Karpas-422 (cell line): ENCODE measurements around the gene COMP. TPM values are rescaled to one million over a fixed set of nuclear protein-coding genes. Genes with fewer than 3 reads are reported as not detected.

Experiments used
- DNase-seq: peaks from one replicate; pipeline ENCODE4 v3.0.0-alpha.2; 2015
- H2AFZ ChIP-seq: fragments of 200-600 bp; sonication (generic); 2 replicates; pipeline ENCODE4 v1.6.1; 2014; ENCODE audit warnings: antibody characterized with exemption, low read length, mixed read lengths
- H3K27ac ChIP-seq: fragments of 200-600 bp; sonication (generic); 2 replicates; pipeline ENCODE4 v1.5.1; 2014; ENCODE audit warnings: mild to moderate bottlenecking, low read length, moderate library complexity
- H3K27me3 ChIP-seq: fragments of 200-600 bp; sonication (generic); 2 replicates; pipeline ENCODE4 v1.6.1; 2014; ENCODE audit warnings: low read length, mixed read lengths
- H3K36me3 ChIP-seq: fragments of 200-600 bp; sonication (generic); 2 replicates; pipeline ENCODE4 v1.6.1; 2014; ENCODE audit warnings: low read length, mixed read lengths; ENCODE audit not compliant: insufficient read depth
- H3K4me1 ChIP-seq: fragments of 200-600 bp; sonication (generic); 2 replicates; pipeline ENCODE4 v1.6.1; 2014; ENCODE audit warnings: mild to moderate bottlenecking, low read length, mixed read lengths
- H3K4me2 ChIP-seq: fragments of 200-600 bp; sonication (generic); 2 replicates; pipeline ENCODE4 v1.6.1; 2014; ENCODE audit warnings: low read length, low read depth, mild to moderate bottlenecking; ENCODE audit not compliant: poor library complexity, severe bottlenecking
- H3K4me3 ChIP-seq: fragments of 200-600 bp; sonication (generic); 2 replicates; pipeline ENCODE4 v1.5.1; 2014; ENCODE audit warnings: mild to moderate bottlenecking, antibody characterized with exemption, low read length, mixed read lengths
- H3K79me2 ChIP-seq: fragments of 200-600 bp; sonication (generic); 2 replicates; pipeline ENCODE4 v1.6.1; 2014; ENCODE audit warnings: mild to moderate bottlenecking, low read length, mixed read lengths
- H3K9ac ChIP-seq: fragments of 200-600 bp; sonication (generic); 2 replicates; pipeline ENCODE4 v1.6.0; 2014; ENCODE audit warnings: low read length
- H3K9me2 ChIP-seq: fragments of 200-600 bp; sonication (generic), shearing (Covaris generic); replicated peaks from 2 replicates; pipeline ENCODE4 v1.6.0; 2014; ENCODE audit warnings: mild to moderate bottlenecking, low read length, moderate library complexity; ENCODE audit not compliant: insufficient read depth
- H3K9me3 ChIP-seq: fragments of 300-700, 200-600 bp; sonication (generic); 2 replicates; pipeline ENCODE4 v1.6.1; 2014; ENCODE audit warnings: low read length, mixed read lengths
- H4K20me1 ChIP-seq: fragments of 200-600 bp; sonication (generic); 2 replicates; pipeline ENCODE4 v1.6.1; 2014; ENCODE audit warnings: mild to moderate bottlenecking, antibody characterized with exemption, low read length, low read depth; ENCODE audit not compliant: insufficient read depth
- total RNA-seq: library from RNA; depleted of rRNA; stranded (reverse); fragments of >200 nt; shearing (Covaris generic); gene quantifications from 2 replicates; pipeline ENCODE4 v1.2.3, GENCODE V29; 2014; ENCODE audit warnings: low replicate concordance

The COMP gene
- total RNA-seq, 1 experiment from 2014 or later = not detected

DNA sequence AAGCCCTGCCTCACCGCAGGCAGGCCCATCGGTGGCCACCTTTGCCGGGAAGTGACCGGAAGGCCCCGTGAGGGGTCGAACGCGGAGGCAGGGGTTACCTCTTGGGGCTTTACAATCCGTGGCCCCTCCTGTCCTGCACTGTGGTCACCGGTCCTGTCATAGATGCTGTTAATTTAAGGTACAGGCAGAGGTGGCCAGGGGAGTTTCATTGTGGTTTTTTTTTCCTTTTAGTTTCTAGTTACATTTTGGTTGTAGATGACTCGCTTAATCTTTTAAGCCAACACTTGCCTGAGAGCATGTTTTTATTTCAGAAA, 13.1 kb downstream of the COMP start:
- no peak overlapping the region for H3K4me3 ChIP-seq
- DNase-seq = no peak

GRCh38 chr19:18777301-18778075, 13.6 kb downstream of the COMP start:
- Histone ChIP-seq H4K20me1 (peaks cover 8% of the 10 kb centered on the region; the same call in 1 of the 2 replicates), H3K79me2 (no peaks in the 10 kb centered on the region), H2AFZ (no peak overlapping the region), H3K4me1 (peaks cover 8% of the 10 kb centered on the region), H3K27me3 (no peaks in the 10 kb centered on the region), H3K36me3 (no peaks in the 10 kb centered on the region), H3K4me2 (no peak overlapping the region), H3K4me3 (no peak overlapping the region), H3K27ac (no peak overlapping the region), H3K9ac (no peak overlapping the region), H3K9me3 (no peaks in the 10 kb centered on the region), H3K9me2 (no peaks in the 10 kb centered on the region)
- DNase-seq = no peak

More for the DNA sequence above, 13.1 kb downstream of the COMP start:
- H4K20me1 ChIP-seq = peaks cover 5% of the 10 kb centered on the region; the same call in 1 of the 2 replicates
- peaks cover 8% of the 10 kb centered on the region for H3K4me1 ChIP-seq
- no peak overlapping the region for H2AFZ ChIP-seq
- H3K79me2 ChIP-seq = no peaks in the 10 kb centered on the region
- no peak overlapping the region for H3K4me2 ChIP-seq
- no peak overlapping the region for H3K27ac ChIP-seq
- no peaks in the 10 kb centered on the region for H3K36me3 ChIP-seq
- H3K9me3 ChIP-seq = no peaks in the 10 kb centered on the region
- H3K9ac ChIP-seq = no peak overlapping the region
- no peaks in the 10 kb centered on the region for H3K9me2 ChIP-seq
- no peaks in the 10 kb centered on the region for H3K27me3 ChIP-seq

DNA sequence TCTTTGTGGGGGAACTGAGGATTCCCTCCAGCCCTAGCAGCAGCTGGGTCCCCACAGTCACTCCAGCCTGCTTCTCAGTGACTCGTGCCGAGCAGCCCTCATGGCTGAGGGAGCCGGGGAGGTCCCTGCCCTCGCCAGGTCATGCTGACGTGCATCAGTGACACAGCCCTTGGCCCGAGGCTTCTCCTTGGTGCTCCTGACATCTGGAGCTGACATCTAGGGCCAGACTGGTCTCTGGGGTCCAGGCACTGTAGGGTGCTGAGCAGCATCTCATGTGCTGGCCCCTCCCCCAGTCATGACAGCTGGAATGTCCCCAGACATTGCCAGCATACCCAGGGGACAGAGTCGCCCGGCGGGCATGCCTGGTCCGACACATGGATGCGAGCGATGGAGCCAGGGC, 14.4 kb downstream of the COMP start:
- Histone ChIP-seq H3K27ac (no peak overlapping the region), H3K9ac (no peak overlapping the region), H3K9me2 (no peaks in the 10 kb centered on the region), H3K4me2 (no peak overlapping the region), H3K4me1 (peaks cover 4% of the 10 kb centered on the region), H3K4me3 (no peak overlapping the region), H4K20me1 (peaks cover 9% of the 10 kb centered on the region; the same call in 1 of the 2 replicates), H3K27me3 (no peaks in the 10 kb centered on the region), H3K9me3 (no peaks in the 10 kb centered on the region), H3K79me2 (no peaks in the 10 kb centered on the region), H3K36me3 (no peaks in the 10 kb centered on the region), H2AFZ (no peak overlapping the region)
- DNase-seq = no peak

GRCh38 chr19:18776288-18776594, 14.9 kb downstream of the COMP start:
- H3K4me2 ChIP-seq = no peak overlapping the region
- no peaks in the 10 kb centered on the region for H3K4me1 ChIP-seq
- H3K27ac ChIP-seq = no peak overlapping the region
- no peak overlapping the region for H2AFZ ChIP-seq
- DNase-seq = no peak
- H3K36me3 ChIP-seq = no peaks in the 10 kb centered on the region
- no peaks in the 10 kb centered on the region for H3K79me2 ChIP-seq
- no peaks in the 10 kb centered on the region for H3K9me2 ChIP-seq
- H4K20me1 ChIP-seq = peaks cover 9% of the 10 kb centered on the region; the same call in 1 of the 2 replicates
- H3K9me3 ChIP-seq = no peaks in the 10 kb centered on the region
- no peak overlapping the region for H3K4me3 ChIP-seq
- no peaks in the 10 kb centered on the region for H3K27me3 ChIP-seq
- H3K9ac ChIP-seq = no peak overlapping the region

GRCh38 chr19:18775586-18776287, 15.4 kb downstream of the COMP start:
- H3K4me3 ChIP-seq = no peak overlapping the region
- no peak overlapping the region for H2AFZ ChIP-seq
- H3K4me1 ChIP-seq = no peaks in the 10 kb centered on the region
- H4K20me1 ChIP-seq = peaks cover 9% of the 10 kb centered on the region; the same call in 1 of the 2 replicates
- H3K36me3 ChIP-seq = no peaks in the 10 kb centered on the region
- no peaks in the 10 kb centered on the region for H3K27me3 ChIP-seq
- DNase-seq = no peak
- H3K9me3 ChIP-seq = no peaks in the 10 kb centered on the region
- H3K27ac ChIP-seq = no peak overlapping the region
- H3K9me2 ChIP-seq = no peaks in the 10 kb centered on the region
- no peaks in the 10 kb centered on the region for H3K79me2 ChIP-seq
- no peak overlapping the region for H3K9ac ChIP-seq
- no peak overlapping the region for H3K4me2 ChIP-seq

DNA sequence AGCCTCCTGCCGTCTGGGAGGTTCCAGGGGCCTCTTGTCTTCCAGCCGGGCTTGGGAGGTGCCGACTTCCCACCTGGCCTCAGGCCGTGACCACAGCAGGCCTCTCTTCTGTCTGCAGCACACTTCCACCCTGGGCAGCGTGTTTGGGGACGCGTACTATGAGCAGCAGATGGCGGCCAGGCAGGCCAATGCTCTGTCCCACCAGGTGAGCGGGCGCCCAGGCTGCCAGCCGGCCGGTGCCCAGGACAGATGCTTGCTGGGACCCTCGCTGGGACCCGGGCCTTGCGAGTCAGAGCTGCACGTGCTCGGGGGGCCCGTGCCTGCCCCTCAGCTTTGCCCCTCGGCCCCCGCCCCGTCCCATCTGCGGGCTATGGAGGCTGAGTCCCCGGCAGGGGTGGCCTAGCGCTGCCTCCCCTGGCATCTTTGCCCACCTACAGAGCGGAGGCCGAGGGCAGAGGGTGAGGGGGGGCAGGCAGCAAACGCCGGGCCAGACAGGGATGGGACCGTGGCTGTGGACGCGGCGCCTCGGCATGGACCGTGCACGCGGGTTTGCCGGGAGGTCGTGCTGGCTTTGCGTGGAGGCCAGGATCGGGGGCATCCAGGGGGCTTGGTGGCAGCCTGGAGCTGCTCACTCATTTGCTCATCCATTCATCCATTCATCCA, 16.2 kb downstream of the COMP start:
- Histone ChIP-seq H3K9me2 (no peaks in the 10 kb centered on the region), H3K27ac (no peak overlapping the region), H3K4me1 (no peaks in the 10 kb centered on the region)

GRCh38 chr19:18774107-18774506, 17.0 kb downstream of the COMP start:
- Histone ChIP-seq H3K4me1 (no peaks in the 10 kb centered on the region), H2AFZ (no peak overlapping the region), H3K27me3 (no peaks in the 10 kb centered on the region), H3K4me3 (no peak overlapping the region), H3K9ac (no peak overlapping the region), H3K9me2 (no peaks in the 10 kb centered on the region), H3K79me2 (no peaks in the 10 kb centered on the region), H3K9me3 (no peaks in the 10 kb centered on the region), H3K27ac (no peak overlapping the region), H4K20me1 (peaks cover 12% of the 10 kb centered on the region; the same call in 1 of the 2 replicates), H3K36me3 (no peaks in the 10 kb centered on the region), H3K4me2 (no peak overlapping the region)
- no peak for DNase-seq

More for the DNA sequence above, 16.2 kb downstream of the COMP start:
- Histone ChIP-seq H3K36me3 (no peaks in the 10 kb centered on the region), H3K27me3 (no peaks in the 10 kb centered on the region), H3K79me2 (no peaks in the 10 kb centered on the region), H3K9me3 (no peaks in the 10 kb centered on the region), H3K9ac (no peak overlapping the region), H3K4me3 (no peak overlapping the region), H2AFZ (no peak overlapping the region), H3K4me2 (no peak overlapping the region), H4K20me1 (peaks cover 9% of the 10 kb centered on the region; the same call in 1 of the 2 replicates)
- no peak for DNase-seq

DNA sequence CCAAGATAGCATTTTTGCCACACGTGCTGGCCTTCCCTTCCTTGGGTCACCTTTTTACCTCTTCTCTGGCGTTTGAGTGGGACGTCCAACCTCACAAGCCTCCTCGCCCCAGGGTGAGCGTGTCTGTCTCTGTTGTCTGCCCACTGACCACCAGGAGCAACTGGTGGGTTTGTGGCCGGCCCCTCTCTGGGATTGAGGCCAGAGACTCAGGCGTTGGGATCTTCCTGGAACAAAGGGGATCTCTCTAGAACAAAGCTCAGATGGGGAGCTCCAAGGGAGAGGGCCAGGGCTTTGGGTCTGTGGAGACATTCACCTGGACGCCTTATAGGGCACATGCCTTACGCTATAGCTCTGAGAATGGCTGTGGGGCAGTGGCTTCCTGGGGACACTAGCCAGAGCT, 17.4 kb downstream of the COMP start:
- H3K4me3 ChIP-seq = no peak overlapping the region
- no peak overlapping the region for H3K27ac ChIP-seq
- H4K20me1 ChIP-seq = peaks cover 12% of the 10 kb centered on the region; the same call in 1 of the 2 replicates
- H3K79me2 ChIP-seq = no peaks in the 10 kb centered on the region
- H3K9me2 ChIP-seq = no peaks in the 10 kb centered on the region
- no peaks in the 10 kb centered on the region for H3K36me3 ChIP-seq
- H3K9me3 ChIP-seq = no peaks in the 10 kb centered on the region
- H3K4me2 ChIP-seq = no peak overlapping the region
- H2AFZ ChIP-seq = no peak overlapping the region
- H3K4me1 ChIP-seq = no peaks in the 10 kb centered on the region
- no peaks in the 10 kb centered on the region for H3K27me3 ChIP-seq
- DNase-seq = no peak
- no peak overlapping the region for H3K9ac ChIP-seq
